T-helper 22 cell (primary cell): Measurements from ENCODE around the gene KCNA10.

Experiments used
- DNase-seq: peaks from one replicate; pipeline ENCODE4 v3.0.0-alpha.2; 2020; ENCODE audit warnings: low read depth

Gene KCNA10

DNA sequence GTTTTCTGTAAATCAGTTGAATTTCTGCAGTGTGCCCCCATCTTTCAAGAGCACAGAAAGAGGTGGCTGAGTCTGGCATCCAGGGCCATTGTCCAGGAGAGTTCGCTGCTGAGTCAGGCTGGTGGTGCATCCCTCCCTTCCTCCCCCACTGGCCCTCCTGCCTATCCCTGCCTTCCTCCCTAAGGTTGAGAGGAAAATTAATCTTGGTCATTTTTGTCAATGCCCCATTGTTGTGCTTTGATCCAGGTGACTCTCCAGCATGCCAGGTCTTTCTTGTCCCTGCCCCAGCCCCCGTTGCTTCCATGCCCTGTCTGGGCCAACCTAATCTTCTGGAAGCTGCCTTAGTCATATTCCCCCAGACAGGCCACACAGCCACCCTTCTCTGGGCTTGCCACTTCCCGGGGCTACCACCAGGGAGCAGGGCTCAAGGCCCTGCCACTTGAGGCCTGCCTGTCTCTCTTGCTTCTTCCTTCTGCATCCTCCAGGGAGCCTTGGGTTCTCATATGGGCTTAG lies 41.5 kb downstream of the KCNA10 start:
- DNase-seq: no peak

DNA sequence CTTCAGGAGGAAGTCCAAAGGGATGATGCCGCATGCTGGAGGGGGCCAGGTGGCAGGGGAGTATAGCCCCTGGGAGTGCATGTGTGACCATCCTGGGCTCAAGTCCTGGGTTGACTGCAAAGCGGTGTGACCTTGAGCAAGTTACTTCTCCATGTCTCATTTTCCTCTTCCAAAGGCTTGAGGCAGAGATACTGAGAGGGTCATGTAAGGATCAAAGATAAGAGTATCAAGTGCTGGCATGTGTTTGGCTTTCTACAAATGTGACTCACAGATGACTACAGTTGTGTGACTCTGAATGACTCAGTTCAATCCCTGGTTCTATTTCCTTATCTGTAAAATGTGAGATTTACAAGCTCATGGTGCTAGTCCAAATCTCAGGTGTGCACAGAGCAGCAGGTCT lies 41.9 kb downstream of the KCNA10 start:
- DNase-seq: no peak

DNA sequence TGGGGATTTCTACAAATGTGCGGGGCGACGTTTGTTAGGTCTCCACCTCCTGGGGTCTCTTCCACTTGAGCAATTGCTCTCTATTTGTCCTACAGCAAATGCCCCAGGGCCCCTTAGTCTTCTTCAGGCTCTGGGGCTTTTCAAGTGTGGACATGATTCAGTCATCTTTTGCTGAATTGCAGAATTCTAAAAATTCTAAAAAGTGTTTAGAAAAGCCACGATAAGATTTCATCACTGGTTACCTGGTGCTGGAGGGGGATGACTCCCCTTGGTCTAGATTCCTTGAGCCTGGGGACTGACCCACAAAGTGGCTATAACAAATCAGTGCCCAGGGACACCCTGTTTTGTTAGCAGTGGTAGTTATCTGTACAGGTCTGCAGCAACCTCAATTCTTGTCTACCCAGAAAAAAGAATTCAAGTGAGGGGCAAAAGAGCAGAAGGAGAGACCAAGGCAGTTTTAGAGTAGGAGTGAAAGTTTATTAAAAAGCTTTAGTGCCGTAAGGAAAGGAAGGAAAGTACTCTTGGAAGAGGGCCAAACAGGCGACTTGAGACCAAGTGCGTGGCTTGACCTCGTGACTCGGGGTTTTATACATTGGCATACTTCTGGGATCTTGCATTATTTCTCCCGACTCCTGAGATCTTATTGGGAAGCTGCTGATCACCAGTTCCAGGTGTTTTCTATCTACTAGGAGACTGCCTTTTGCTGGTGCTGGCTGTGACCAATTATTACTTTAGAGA lies 42.8 kb downstream of the KCNA10 start:
- DNase-seq: no peak

GRCh38 chr1:110475362-110476027 lies 43.5 kb downstream of the KCNA10 start:
- DNase-seq: no peak

DNA sequence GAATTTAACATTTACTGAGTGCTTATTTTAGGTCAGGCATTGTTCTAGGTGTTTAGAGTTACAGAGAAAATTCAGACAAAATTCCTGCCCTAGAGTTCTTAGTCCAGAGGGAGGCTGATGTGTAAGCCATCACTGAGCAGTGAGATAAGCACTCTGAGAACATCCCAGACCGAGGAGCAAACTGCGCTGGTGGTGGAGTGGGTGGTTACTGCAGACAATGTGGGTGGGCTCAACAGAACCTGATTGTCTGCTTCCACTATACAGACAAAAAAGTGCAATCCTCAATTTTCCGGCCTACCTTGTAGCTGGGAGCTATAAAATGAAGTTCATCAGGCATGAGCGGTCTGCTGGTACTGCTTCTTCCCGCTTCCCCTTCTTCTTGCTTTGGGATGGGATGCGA lies 44.5 kb downstream of the KCNA10 start:
- DNase-seq: no peak

- no peak for DNase-seq
Measured at GRCh38 chr1:110472546-110472945, 46.4 kb downstream of the KCNA10 start.

DNA sequence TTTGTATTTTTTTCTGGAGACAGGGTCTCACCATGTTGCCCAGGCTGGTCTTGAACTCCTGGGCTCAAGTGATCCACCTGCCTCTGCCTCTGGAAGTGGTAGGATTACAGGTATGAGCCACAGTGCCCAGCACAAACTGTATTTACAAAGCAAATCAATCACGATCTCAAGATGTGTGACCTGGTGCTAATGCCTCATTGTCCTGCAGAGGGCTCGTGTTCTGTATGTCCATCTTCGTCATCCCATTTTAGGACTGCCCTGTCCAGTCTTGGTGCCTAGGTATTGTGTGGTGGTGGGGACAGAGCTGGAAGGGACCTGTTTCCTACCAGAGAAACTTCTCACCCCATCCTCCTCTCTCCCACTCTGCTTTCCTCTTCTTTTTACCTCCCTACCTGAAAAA lies 47.8 kb downstream of the KCNA10 start:
- no peak for DNase-seq
